RWPE2 (cell line): Measurements from ENCODE around the gene PLB1.

Experiments
- ATAC-seq: fragments of 200-7000 bp; cut with Tn5 transposase; 3 replicates; pipeline ENCODE4 v1.9.1; 2021; ENCODE audit warnings: low read depth
- DNase-seq: peaks from one replicate; pipeline ENCODE4 v3.0.0-alpha.2; 2020; ENCODE audit warnings: low spot score
- H3K27ac ChIP-seq: fragments of 450-650 bp; 2 replicates; pipeline ENCODE4 v1.5.1; 2017; ENCODE audit warnings: mild to moderate bottlenecking; ENCODE audit not compliant: poor library complexity, severe bottlenecking
- H3K27me3 ChIP-seq: fragments of 250-450 bp; sonication (Bioruptor Pico); 2 replicates; pipeline ENCODE4 v1.5.1; 2021; ENCODE audit warnings: mild to moderate bottlenecking, moderate library complexity; ENCODE audit not compliant: insufficient read depth, poor library complexity, severe bottlenecking
- H3K36me3 ChIP-seq: fragments of 250-450 bp; sonication (Bioruptor Pico); 2 replicates; pipeline ENCODE4 v1.5.1; 2020; ENCODE audit warnings: low read depth, mild to moderate bottlenecking, moderate library complexity
- H3K4me1 ChIP-seq: fragments of 250-450 bp; sonication (Bioruptor Pico); 2 replicates; pipeline ENCODE4 v1.5.1; 2021; ENCODE audit warnings: mild to moderate bottlenecking, moderate library complexity; ENCODE audit not compliant: insufficient read depth, poor library complexity, severe bottlenecking
- H3K4me3 ChIP-seq: fragments of 250-450 bp; sonication (Bioruptor Pico); 2 replicates; pipeline ENCODE4 v1.5.1; 2021; ENCODE audit warnings: mild to moderate bottlenecking, moderate library complexity; ENCODE audit not compliant: severe bottlenecking
- H3K9me3 ChIP-seq: fragments of 250-450 bp; sonication (Bioruptor Pico); 2 replicates; pipeline ENCODE4 v1.5.1; 2021; ENCODE audit warnings: mild to moderate bottlenecking, moderate library complexity; ENCODE audit not compliant: severe bottlenecking
- CTCF ChIP-seq: fragments of 450-650 bp; IDR thresholded peaks from one replicate; pipeline ENCODE4 v1.5.1; 2017; ENCODE audit warnings: mild to moderate bottlenecking, moderate library complexity; ENCODE audit not compliant: poor library complexity, severe bottlenecking

Gene PLB1

DNA sequence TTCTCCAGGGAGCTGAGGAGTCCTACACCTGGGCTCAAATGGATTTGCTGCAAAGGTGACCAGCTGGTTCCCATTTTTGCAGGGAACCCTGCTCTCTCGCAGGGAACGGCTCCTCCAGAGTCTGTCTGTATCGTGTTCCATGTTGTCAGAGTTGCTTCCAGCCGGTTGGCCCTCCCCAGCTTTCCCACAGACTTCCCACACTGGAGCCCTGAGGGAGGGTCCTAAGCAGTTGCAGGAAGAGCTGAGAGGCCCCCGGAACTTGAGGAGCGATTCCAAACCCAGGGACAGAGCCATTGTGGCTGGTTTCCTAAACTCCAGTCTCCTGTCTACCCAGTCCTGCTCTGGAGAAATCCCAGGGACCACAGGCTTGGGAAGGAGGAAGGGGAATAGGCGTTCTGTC, 134.1 kb downstream of the PLB1 start:
- TF ChIP-seq CTCF: no peak
- Histone ChIP-seq H3K27me3 (no peaks in the 10 kb centered on the region), H3K36me3 (no peaks in the 10 kb centered on the region), H3K4me3 (no peak overlapping the region), H3K9me3 (no peaks in the 10 kb centered on the region), H3K27ac (no peak overlapping the region), H3K4me1 (peaks cover 17% of the 10 kb centered on the region)
- DNase-seq (no peak), ATAC-seq (no peak)

- no peak overlapping the region for H3K27ac ChIP-seq
- no peaks in the 10 kb centered on the region for H3K9me3 ChIP-seq
- no peaks in the 10 kb centered on the region for H3K36me3 ChIP-seq
- no peak overlapping the region for H3K4me3 ChIP-seq
- no peak for DNase-seq
- no peaks in the 10 kb centered on the region for H3K27me3 ChIP-seq
- no peak for TF ChIP-seq CTCF
- peaks cover 17% of the 10 kb centered on the region for H3K4me1 ChIP-seq
- ATAC-seq: no peak
Observed at GRCh38 chr2:28630341-28630740, 134.5 kb downstream of the PLB1 start.

GRCh38 chr2:28631514-28632206, 135.8 kb downstream of the PLB1 start:
- TF ChIP-seq CTCF: no peak
- Histone ChIP-seq H3K9me3 (no peaks in the 10 kb centered on the region), H3K27me3 (no peaks in the 10 kb centered on the region), H3K36me3 (no peaks in the 10 kb centered on the region), H3K4me1 (peaks cover 17% of the 10 kb centered on the region), H3K4me3 (no peak overlapping the region), H3K27ac (no peak overlapping the region)
- ATAC-seq: no peak
- no peak for DNase-seq

- no peaks in the 10 kb centered on the region for H3K27me3 ChIP-seq
- no peak for ATAC-seq
- TF ChIP-seq CTCF: no peak
- no peaks in the 10 kb centered on the region for H3K36me3 ChIP-seq
- H3K9me3 ChIP-seq: no peaks in the 10 kb centered on the region
- no peak for DNase-seq
- H3K4me3 ChIP-seq: no peak overlapping the region
- H3K4me1 ChIP-seq: peaks cover 17% of the 10 kb centered on the region
- peak overlapping the region; percentile 60 for H3K27ac ChIP-seq
Observed at GRCh38 chr2:28632791-28633190, 136.9 kb downstream of the PLB1 start.

GRCh38 chr2:28633204-28633603, 137.3 kb downstream of the PLB1 start:
- peaks cover 17% of the 10 kb centered on the region for H3K4me1 ChIP-seq
- no peak for TF ChIP-seq CTCF
- H3K27ac ChIP-seq: peak overlapping the region; percentile 60

More at GRCh38 chr2:28633204-28633603, 137.3 kb downstream of the PLB1 start:
- no peak for DNase-seq
- ATAC-seq: no peak
- no peaks in the 10 kb centered on the region for H3K27me3 ChIP-seq
- no peaks in the 10 kb centered on the region for H3K36me3 ChIP-seq
- no peak overlapping the region for H3K4me3 ChIP-seq
- no peaks in the 10 kb centered on the region for H3K9me3 ChIP-seq
